Measurements from ENCODE around the gene BMERB1.

BMERB1 gene

DNA sequence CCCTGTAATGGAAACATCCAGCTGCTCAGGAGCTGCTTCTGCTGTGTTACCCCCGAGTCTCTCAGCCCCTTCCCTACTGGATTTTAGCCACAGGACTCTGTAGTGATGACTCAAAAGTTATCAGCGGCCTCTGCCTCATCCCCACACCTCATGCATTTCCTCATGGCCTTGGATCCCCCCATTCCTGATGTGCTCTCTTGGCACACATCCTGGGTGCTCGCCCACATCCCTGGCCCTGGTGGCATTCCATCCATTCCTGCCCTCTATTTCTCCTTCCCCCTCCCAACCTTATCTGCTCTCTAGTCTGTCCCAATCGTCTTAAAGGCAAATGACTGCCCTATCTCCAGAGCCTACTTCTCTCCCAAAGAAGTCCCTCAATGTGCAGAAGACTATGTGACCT lies 184.0 kb downstream of the BMERB1 start:
- DNase-seq: no peak

DNA sequence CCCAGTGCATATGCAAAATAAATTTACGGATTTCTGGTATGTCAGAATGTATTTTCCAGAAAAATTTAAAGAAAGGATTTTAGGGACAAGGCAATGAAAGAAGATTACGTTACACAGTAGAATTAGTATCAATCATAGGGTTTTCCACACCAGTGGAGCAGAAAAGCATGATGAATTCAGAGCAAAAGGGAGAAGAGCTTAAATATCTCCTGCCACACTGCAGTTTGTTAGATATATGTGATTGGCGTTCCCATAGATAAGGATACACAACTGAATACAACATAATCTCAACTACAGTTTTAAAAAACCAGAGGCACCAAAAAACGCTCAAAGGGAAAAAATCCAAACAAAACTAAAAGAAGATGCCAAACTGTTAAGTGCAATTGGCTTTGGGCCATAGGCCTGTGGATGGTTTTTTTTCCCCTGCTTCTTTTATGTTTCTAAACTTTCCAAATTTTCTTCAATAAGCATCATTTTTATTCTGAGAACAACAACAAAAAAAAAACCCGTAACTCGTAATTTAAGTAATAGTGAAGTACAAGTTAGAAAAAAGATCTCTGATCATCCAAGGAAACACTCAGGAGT lies 186.3 kb downstream of the BMERB1 start:
- no peak for DNase-seq

DNA sequence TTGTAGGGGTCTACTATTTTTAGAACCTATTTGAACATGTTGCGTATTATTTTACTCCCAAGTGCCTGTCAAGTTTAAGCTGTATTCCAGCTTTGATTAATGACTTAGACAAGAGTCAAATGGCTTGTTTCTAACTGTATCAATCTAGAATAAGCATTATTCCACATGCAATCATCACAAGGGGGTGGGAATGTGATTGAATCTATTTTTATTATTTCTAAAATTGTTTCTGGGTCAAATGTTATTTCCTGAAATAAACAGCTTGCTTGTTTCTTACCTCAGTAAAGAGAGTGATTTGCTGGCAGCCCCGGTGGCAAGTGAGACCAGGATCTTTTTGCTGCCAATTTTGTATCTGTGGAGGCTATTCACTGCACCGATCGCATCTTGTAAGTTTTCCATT lies 187.1 kb downstream of the BMERB1 start:
- DNase-seq: no peak

GRCh38 chr16:15621889-15622288 lies 187.5 kb downstream of the BMERB1 start:
- DNase-seq: no peak

DNA sequence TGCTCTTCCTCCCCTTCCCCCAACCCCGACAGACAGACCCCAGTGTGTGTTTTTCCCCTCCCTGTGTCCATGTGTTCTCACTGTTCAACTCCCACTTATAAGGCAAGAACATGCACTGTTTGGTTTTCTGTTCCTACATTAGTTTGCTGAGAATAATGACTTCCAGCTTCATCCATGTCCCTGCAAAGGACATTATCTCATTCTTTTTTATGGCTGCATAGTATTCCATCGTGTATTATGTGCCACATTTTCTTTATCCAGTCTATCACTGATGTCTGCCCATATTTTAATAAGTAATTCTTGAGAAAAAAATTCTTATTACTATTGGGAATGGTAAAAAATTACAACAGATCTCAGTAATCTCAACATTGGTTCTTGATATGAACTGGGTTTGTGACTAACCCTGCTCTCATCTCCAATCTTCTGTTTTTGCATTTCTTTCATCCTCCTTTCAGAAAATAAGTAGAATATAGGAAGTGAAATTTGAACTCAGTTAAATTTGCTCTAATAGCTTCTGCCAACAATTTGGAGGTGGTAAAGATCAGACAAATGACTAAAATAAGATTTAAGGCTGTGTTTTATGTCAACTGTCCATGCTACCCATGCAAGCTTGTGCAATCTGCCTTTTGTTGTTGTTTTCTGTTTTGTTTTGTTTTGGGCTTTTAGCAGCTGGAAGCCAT lies 197.5 kb downstream of the BMERB1 start:
- no peak for DNase-seq

DNA sequence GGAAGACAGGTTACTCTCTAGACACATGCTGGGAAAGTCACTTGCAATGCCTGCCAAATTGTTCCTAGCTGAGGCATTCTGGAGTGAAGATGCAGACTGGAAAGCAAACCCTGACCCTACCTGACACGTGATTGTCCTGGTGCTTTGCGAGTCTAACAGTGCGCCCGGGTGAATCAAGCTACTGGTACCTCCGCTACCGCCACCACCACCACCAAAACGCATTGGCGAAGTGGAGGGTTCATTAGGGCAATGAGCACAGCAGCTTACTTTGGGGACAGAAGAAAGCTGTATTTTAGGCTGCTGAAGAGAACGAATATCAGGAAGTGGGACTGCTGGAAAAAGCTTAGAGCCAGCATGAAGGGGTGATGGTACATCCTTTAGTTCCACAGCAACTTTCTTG lies 201.5 kb downstream of the BMERB1 start:
- DNase-seq: no peak

GRCh38 chr16:15636392-15636873 lies 202.0 kb downstream of the BMERB1 start:
- DNase-seq: no peak

Measured in activated CD4-positive, alpha-beta T cell treated with anti-CD3 and anti-CD28 coated beads, Interleukin-2, amount 50 U/mL, for 1 hour (primary cell).